Posterior cingulate gyrus (tissue), 11 donors: Measurements from ENCODE around the gene CRY1.
"Not testable (repeated sequence)": the region's sequence is repeated elsewhere in the genome, so short reads cannot be mapped to it uniquely, and the experiment has no call there.

Experiments used
- DNase-seq, 10 donors: peaks; one replicate each; pipeline versions ENCODE4 v3.0.0 to v3.0.0-alpha.2; 2020 to 2021; ENCODE audit warnings: mixed read lengths in 3 of 10
- intact Hi-C: fragments of 100-400 bp; cut with DNase I; formaldehyde crosslinking; loops from one replicate; pipeline ENCODE4 v1.15.1; 2023

Gene CRY1

GRCh38 chr12:107080299-107080698 is 13.1 kb downstream of the CRY1 start:
- DNase-seq = no peak
- intact Hi-C loops = no loop called here

GRCh38 chr12:107079172-107080011 is 14.0 kb downstream of the CRY1 start:
- intact Hi-C loops = no loop called here
- DNase-seq = no peak

GRCh38 chr12:107073266-107073665 is 20.1 kb downstream of the CRY1 start:
- intact Hi-C loops, DNase-seq: not testable (repeated sequence)

GRCh38 chr12:107066691-107067090 is 26.7 kb downstream of the CRY1 start:
- intact Hi-C loops = no loop called here
- no peak for DNase-seq

GRCh38 chr12:107064687-107065086 is 28.7 kb downstream of the CRY1 start:
- DNase-seq = no peak
- intact Hi-C loops = no loop called here

GRCh38 chr12:107064243-107064642 is 29.1 kb downstream of the CRY1 start:
- no peak for DNase-seq
- intact Hi-C loops = no loop called here

GRCh38 chr12:107058190-107058589 is 35.2 kb downstream of the CRY1 start:
- no peak for DNase-seq
- intact Hi-C loops = no loop called here

GRCh38 chr12:107057071-107057834 is 36.1 kb downstream of the CRY1 start:
- intact Hi-C loops = no loop called here
- no peak for DNase-seq

GRCh38 chr12:107053709-107054108 is 39.6 kb downstream of the CRY1 start:
- intact Hi-C loops = no loop called here
- no peak for DNase-seq

GRCh38 chr12:107045186-107045585 is 48.2 kb downstream of the CRY1 start:
- intact Hi-C loops = no loop called here
- DNase-seq = no peak

GRCh38 chr12:107042801-107043200 is 50.5 kb downstream of the CRY1 start:
- intact Hi-C loops = no loop called here
- no peak for DNase-seq

- DNase-seq = no peak
- intact Hi-C loops = no loop called here
Measured at GRCh38 chr12:107035733-107036132, 57.6 kb downstream of the CRY1 start.

GRCh38 chr12:107033758-107034739 is 59.3 kb downstream of the CRY1 start:
- DNase-seq = no peak
- intact Hi-C loops = no loop called here

- no peak for DNase-seq
- intact Hi-C loops = no loop called here
Measured at GRCh38 chr12:107032266-107032665, 61.1 kb downstream of the CRY1 start.

GRCh38 chr12:107031061-107031460 is 62.3 kb downstream of the CRY1 start:
- DNase-seq = no peak
- intact Hi-C loops = no loop called here

GRCh38 chr12:107029081-107029480 is 64.3 kb downstream of the CRY1 start:
- no peak for DNase-seq
- intact Hi-C loops = no loop called here

- intact Hi-C loops = no loop called here
- no peak for DNase-seq
Measured at GRCh38 chr12:107027636-107028053, 65.7 kb downstream of the CRY1 start.

GRCh38 chr12:107026806-107027635 is 66.3 kb downstream of the CRY1 start:
- intact Hi-C loops = no loop called here
- no peak for DNase-seq

GRCh38 chr12:107026356-107026755 is 67.0 kb downstream of the CRY1 start:
- intact Hi-C loops, DNase-seq: not testable (repeated sequence)

- DNase-seq = no peak
- intact Hi-C loops = no loop called here
Measured at GRCh38 chr12:107025671-107026070, 67.7 kb downstream of the CRY1 start.
